ENCODE measurements around the gene VWA3B. TPM values are rescaled to one million over a fixed set of nuclear protein-coding genes. Genes with fewer than 3 reads are reported as not detected.

VWA3B gene
- total RNA-seq, 1 donor from 2014 or later = not detected

DNA sequence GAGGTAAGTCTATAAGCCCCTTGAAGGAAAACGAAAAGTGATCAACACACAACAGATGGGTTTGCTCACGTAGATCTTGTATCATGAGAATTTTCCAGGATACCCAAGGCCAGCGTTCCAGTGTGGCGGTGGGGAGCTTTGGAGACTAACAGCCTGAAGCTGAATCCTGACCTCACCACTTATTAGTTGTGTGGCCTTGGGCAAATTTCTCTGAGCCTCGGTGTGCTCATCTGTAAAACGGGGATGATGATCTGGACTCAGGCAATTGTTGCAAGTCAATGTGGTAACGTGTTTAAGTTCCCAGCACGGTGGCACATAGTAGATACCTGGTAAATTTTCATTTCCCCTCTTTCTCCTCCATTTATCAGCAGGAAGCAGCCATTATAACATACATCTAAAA, 68.3 kb downstream of the VWA3B start:
- TF ChIP-seq, protein P1, sequence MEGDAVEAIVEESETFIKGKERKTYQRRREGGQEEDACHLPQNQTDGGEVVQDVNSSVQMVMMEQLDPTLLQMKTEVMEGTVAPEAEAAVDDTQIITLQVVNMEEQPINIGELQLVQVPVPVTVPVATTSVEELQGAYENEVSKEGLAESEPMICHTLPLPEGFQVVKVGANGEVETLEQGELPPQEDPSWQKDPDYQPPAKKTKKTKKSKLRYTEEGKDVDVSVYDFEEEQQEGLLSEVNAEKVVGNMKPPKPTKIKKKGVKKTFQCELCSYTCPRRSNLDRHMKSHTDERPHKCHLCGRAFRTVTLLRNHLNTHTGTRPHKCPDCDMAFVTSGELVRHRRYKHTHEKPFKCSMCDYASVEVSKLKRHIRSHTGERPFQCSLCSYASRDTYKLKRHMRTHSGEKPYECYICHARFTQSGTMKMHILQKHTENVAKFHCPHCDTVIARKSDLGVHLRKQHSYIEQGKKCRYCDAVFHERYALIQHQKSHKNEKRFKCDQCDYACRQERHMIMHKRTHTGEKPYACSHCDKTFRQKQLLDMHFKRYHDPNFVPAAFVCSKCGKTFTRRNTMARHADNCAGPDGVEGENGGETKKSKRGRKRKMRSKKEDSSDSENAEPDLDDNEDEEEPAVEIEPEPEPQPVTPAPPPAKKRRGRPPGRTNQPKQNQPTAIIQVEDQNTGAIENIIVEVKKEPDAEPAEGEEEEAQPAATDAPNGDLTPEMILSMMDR (IDR thresholded peaks at IDR 0.05; ENCODE audit: insufficient read depth, low read depth, low read length) = no peak
- no peak for TF ChIP-seq EZH2 (IDR thresholded peaks at IDR 0.05; ENCODE audit: insufficient read depth, low read length)
- no peak for FAIRE-seq
- H3K27me3 ChIP-seq (ENCODE audit: insufficient read depth, low read length) = no peaks in the 10 kb centered on the region

DNA sequence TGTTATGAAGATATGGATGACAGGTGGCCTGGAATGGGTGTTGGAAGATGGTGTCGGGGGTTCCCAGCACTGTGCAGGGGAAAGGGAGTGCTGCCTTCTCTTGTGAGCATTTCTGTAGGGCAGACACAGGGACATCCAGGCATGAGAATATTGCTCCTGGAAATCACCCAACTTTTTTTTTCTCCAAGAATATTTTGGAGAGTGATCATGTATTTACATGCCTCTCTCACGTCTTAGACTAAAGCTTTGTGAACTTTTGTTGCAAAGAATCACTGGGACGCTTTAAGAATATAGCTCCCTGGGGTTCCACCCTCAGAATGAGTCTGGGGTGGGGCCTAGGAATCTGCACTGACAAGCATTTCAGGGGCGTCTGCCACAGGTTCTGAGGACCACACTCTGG, 68.7 kb downstream of the VWA3B start:
- H3K4me1 Mint-ChIP-seq (ENCODE audit: low read depth, unreplicated experiment) = peaks cover 4% of the 10 kb centered on the region
- Histone ChIP-seq H4K20me1 (ENCODE audit: insufficient read depth, low read length) (no peaks in the 10 kb centered on the region), H3K27ac (ENCODE audit: low read depth, low read length) (no peak overlapping the region), H3K4me3 (ENCODE audit: insufficient read depth, low read depth, low read length) (no peak overlapping the region), H3K4me2 (ENCODE audit: low read length) (no peak overlapping the region), H2AFZ (ENCODE audit: low read depth, low read length) (no peak overlapping the region), H3K9ac (ENCODE audit: low read length) (no peak overlapping the region), H3K4me1 (ENCODE audit: insufficient read depth, low read length) (no peaks in the 10 kb centered on the region), H3K36me3 (ENCODE audit: insufficient read depth, low read length) (no peaks in the 10 kb centered on the region), H3K9me3 (ENCODE audit: insufficient read depth, low read depth, low read length) (no peaks in the 10 kb centered on the region), H3K79me2 (ENCODE audit: insufficient read depth, low read length) (no peaks in the 10 kb centered on the region), H3K27me3 (ENCODE audit: insufficient read depth, low read length) (no peaks in the 10 kb centered on the region)
- no peak overlapping the region for H3K27ac Mint-ChIP-seq (ENCODE audit: unreplicated experiment)
- DNase-seq (ENCODE audit: low read depth) = no peak
- no peak for FAIRE-seq
- TF ChIP-seq, protein P1 (IDR thresholded peaks at IDR 0.05; ENCODE audit: insufficient read depth, low read depth, low read length) = no peak
- no peaks in the 10 kb centered on the region for H3K9me3 Mint-ChIP-seq (ENCODE audit: unreplicated experiment)
- no peaks in the 10 kb centered on the region for H3K36me3 Mint-ChIP-seq (ENCODE audit: low read depth, unreplicated experiment)
- peak overlapping the region; percentile 40 for H3K4me3 Mint-ChIP-seq (ENCODE audit: unreplicated experiment)
- peaks cover 39% of the 10 kb centered on the region for H3K27me3 Mint-ChIP-seq (ENCODE audit: low read depth, unreplicated experiment)

More for the DNA sequence above, 68.3 kb downstream of the VWA3B start:
- Histone ChIP-seq H3K9ac (ENCODE audit: low read length) (no peak overlapping the region), H4K20me1 (ENCODE audit: insufficient read depth, low read length) (no peaks in the 10 kb centered on the region), H3K4me3 (ENCODE audit: insufficient read depth, low read depth, low read length) (no peak overlapping the region), H3K36me3 (ENCODE audit: insufficient read depth, low read length) (no peaks in the 10 kb centered on the region), H3K4me1 (ENCODE audit: insufficient read depth, low read length) (no peaks in the 10 kb centered on the region), H3K4me2 (ENCODE audit: low read length) (no peak overlapping the region), H3K9me3 (ENCODE audit: insufficient read depth, low read depth, low read length) (no peaks in the 10 kb centered on the region), H3K27ac (ENCODE audit: low read depth, low read length) (no peak overlapping the region), H3K79me2 (ENCODE audit: insufficient read depth, low read length) (no peaks in the 10 kb centered on the region), H2AFZ (ENCODE audit: low read depth, low read length) (no peak overlapping the region)
- H3K27ac Mint-ChIP-seq (ENCODE audit: unreplicated experiment) = no peak overlapping the region
- H3K36me3 Mint-ChIP-seq (ENCODE audit: low read depth, unreplicated experiment) = no peaks in the 10 kb centered on the region
- H3K27me3 Mint-ChIP-seq (ENCODE audit: low read depth, unreplicated experiment) = peaks cover 35% of the 10 kb centered on the region
- no peak for DNase-seq (ENCODE audit: low read depth)
- H3K4me1 Mint-ChIP-seq (ENCODE audit: low read depth, unreplicated experiment) = peaks cover 4% of the 10 kb centered on the region
- H3K9me3 Mint-ChIP-seq (ENCODE audit: unreplicated experiment) = no peaks in the 10 kb centered on the region
- H3K4me3 Mint-ChIP-seq (ENCODE audit: unreplicated experiment) = no peak overlapping the region

DNA sequence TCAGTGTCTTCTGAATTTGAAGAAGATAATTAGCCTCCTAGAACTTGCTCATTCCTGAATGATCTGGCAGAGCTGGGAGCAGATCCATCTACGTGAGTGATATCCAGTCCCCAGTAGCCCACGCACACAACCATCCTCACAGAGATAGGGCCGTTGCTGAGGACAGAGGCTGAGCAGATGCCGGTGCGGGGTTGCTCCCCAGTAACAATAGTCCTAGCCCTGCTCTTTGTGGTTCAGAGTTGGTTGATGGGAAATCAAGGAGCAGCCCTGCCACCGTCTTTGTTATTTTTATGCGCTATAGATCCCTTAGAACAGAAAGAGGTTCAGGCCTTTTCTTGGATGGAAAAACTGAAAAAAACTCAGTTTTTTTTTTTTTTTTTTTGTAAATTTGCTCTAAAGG, 69.3 kb downstream of the VWA3B start:
- H3K9me3 ChIP-seq (ENCODE audit: insufficient read depth, low read depth, low read length) = no peaks in the 10 kb centered on the region
- H3K4me3 ChIP-seq (ENCODE audit: insufficient read depth, low read depth, low read length) = no peak overlapping the region
- H3K4me2 ChIP-seq (ENCODE audit: low read length) = no peak overlapping the region
- H3K36me3 ChIP-seq (ENCODE audit: insufficient read depth, low read length) = no peaks in the 10 kb centered on the region
- DNase-seq (ENCODE audit: low read depth) (no peak), FAIRE-seq (no peak)
- Mint-ChIP-seq H3K4me1 (ENCODE audit: low read depth, unreplicated experiment) (peaks cover 4% of the 10 kb centered on the region), H3K27ac (ENCODE audit: unreplicated experiment) (no peak overlapping the region), H3K4me3 (ENCODE audit: unreplicated experiment) (no peak overlapping the region), H3K36me3 (ENCODE audit: low read depth, unreplicated experiment) (no peaks in the 10 kb centered on the region), H3K9me3 (ENCODE audit: unreplicated experiment) (no peaks in the 10 kb centered on the region), H3K27me3 (ENCODE audit: low read depth, unreplicated experiment) (peaks cover 40% of the 10 kb centered on the region)
- H3K79me2 ChIP-seq (ENCODE audit: insufficient read depth, low read length) = no peaks in the 10 kb centered on the region
- no peaks in the 10 kb centered on the region for H3K4me1 ChIP-seq (ENCODE audit: insufficient read depth, low read length)
- H4K20me1 ChIP-seq (ENCODE audit: insufficient read depth, low read length) = no peaks in the 10 kb centered on the region
- TF ChIP-seq, protein P1 (IDR thresholded peaks at IDR 0.05; ENCODE audit: insufficient read depth, low read depth, low read length) = no peak
- TF ChIP-seq EZH2 (IDR thresholded peaks at IDR 0.05; ENCODE audit: insufficient read depth, low read length) = no peak
- no peaks in the 10 kb centered on the region for H3K27me3 ChIP-seq (ENCODE audit: insufficient read depth, low read length)
- H2AFZ ChIP-seq (ENCODE audit: low read depth, low read length) = no peak overlapping the region
- no peak overlapping the region for H3K27ac ChIP-seq (ENCODE audit: low read depth, low read length)
- no peak overlapping the region for H3K9ac ChIP-seq (ENCODE audit: low read length)

Measured in astrocyte (in vitro differentiated cells and primary cell).